Measurements from ENCODE around the gene R3HDM1.

DNA sequence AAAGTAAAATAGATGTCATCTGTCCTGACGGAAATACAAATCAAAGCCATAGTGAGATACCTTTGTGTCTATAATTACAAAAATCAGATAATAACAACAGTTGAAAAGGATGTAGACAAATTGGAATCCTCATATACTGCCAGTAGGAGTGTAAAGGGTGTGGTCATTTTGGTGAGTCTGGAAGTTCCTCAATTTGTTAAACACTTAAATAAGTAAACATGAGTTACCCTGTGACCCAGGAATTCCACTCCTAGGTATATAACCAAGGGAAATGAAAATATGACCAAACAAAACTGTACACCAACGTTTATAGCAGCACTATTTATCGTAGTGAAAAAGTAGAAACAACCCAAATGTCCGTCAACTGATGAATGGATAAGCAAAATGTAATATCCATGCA, 24.0 kb downstream of the R3HDM1 start:
- TF ChIP-seq, protein P1, sequence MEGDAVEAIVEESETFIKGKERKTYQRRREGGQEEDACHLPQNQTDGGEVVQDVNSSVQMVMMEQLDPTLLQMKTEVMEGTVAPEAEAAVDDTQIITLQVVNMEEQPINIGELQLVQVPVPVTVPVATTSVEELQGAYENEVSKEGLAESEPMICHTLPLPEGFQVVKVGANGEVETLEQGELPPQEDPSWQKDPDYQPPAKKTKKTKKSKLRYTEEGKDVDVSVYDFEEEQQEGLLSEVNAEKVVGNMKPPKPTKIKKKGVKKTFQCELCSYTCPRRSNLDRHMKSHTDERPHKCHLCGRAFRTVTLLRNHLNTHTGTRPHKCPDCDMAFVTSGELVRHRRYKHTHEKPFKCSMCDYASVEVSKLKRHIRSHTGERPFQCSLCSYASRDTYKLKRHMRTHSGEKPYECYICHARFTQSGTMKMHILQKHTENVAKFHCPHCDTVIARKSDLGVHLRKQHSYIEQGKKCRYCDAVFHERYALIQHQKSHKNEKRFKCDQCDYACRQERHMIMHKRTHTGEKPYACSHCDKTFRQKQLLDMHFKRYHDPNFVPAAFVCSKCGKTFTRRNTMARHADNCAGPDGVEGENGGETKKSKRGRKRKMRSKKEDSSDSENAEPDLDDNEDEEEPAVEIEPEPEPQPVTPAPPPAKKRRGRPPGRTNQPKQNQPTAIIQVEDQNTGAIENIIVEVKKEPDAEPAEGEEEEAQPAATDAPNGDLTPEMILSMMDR (IDR thresholded peaks at IDR 0.05; ENCODE audit: insufficient read depth, low read length, poor library complexity, severe bottlenecking): no peak
- no peak for TF ChIP-seq EZH2phosphoT487 (conservative IDR thresholded peaks at IDR 0.05; ENCODE audit: low read length)
